OCI-LY1 (cell line): ENCODE results near the gene GNAI2.

Experiments used
- H2AFZ ChIP-seq: fragments of 200-600 bp; sonication (generic), shearing (Covaris generic); 2 replicates; pipeline ENCODE4 v1.6.0; 2014; ENCODE audit warnings: antibody characterized with exemption, mild to moderate bottlenecking, low read length
- H3F3A ChIP-seq: fragments of 200-600 bp; sonication (generic), shearing (Covaris generic); 2 replicates; pipeline ENCODE4 v1.6.0; 2014; ENCODE audit warnings: mild to moderate bottlenecking, antibody characterized with exemption, low read length, moderate library complexity; ENCODE audit not compliant: insufficient read depth
- H3K27ac ChIP-seq: fragments of 200-600 bp; sonication (generic); 2 replicates; pipeline ENCODE4 v1.5.1; 2014; ENCODE audit warnings: low read length, mixed run types, mild to moderate bottlenecking, low read depth; ENCODE audit not compliant: poor library complexity, severe bottlenecking
- H3K27me3 ChIP-seq: fragments of 200-600 bp; sonication (generic); 2 replicates; pipeline ENCODE4 v1.6.0; 2014; ENCODE audit warnings: antibody characterized with exemption, mild to moderate bottlenecking, low read length, moderate library complexity; ENCODE audit not compliant: insufficient read depth
- H3K36me3 ChIP-seq: fragments of 200-600 bp; sonication (generic); 2 replicates; pipeline ENCODE4 v1.6.1; 2014; ENCODE audit warnings: mild to moderate bottlenecking, antibody characterized with exemption, low read length, moderate library complexity, mixed read lengths; ENCODE audit not compliant: insufficient read depth
- H3K4me1 ChIP-seq: fragments of 200-600 bp; sonication (generic); 2 replicates; pipeline ENCODE4 v1.5.1; 2014; ENCODE audit warnings: mild to moderate bottlenecking, low read length, moderate library complexity; ENCODE audit not compliant: insufficient read depth, severe bottlenecking
- H3K4me2 ChIP-seq: fragments of 200-600 bp; sonication (generic), shearing (Covaris generic); 2 replicates; pipeline ENCODE4 v1.6.1; 2014; ENCODE audit warnings: low read length
- H3K4me3 ChIP-seq: fragments of 200-600 bp; sonication (generic); 2 replicates; pipeline ENCODE4 v1.5.1; 2014; ENCODE audit warnings: low read length, low read depth, mild to moderate bottlenecking, mixed read lengths; ENCODE audit not compliant: poor library complexity, severe bottlenecking
- H3K79me2 ChIP-seq: fragments of 200-600 bp; shearing (Covaris generic); 2 replicates; pipeline ENCODE4 v1.6.1; 2016; ENCODE audit warnings: mixed run types, low read length, mixed read lengths; ENCODE audit not compliant: insufficient read depth
- H3K9ac ChIP-seq: fragments of 200-600 bp; sonication (generic), shearing (Covaris generic); 2 replicates; pipeline ENCODE4 v1.6.1; 2014; ENCODE audit warnings: mild to moderate bottlenecking, low read length, mixed read lengths
- H3K9me2 ChIP-seq: fragments of 200-600 bp; sonication (generic), shearing (Covaris generic); 2 replicates; pipeline ENCODE4 v1.6.1; 2014; ENCODE audit warnings: low read depth, mild to moderate bottlenecking, low read length, mixed read lengths
- H3K9me3 ChIP-seq: fragments of 200-600 bp; shearing (Covaris generic); 2 replicates; pipeline ENCODE4 v1.6.1; 2014; ENCODE audit warnings: low read length, mixed read lengths
- H4K20me1 ChIP-seq: fragments of 200-600 bp; sonication (generic), shearing (Covaris generic); 2 replicates; pipeline ENCODE4 v1.6.0; 2016; ENCODE audit warnings: mild to moderate bottlenecking, low read length; ENCODE audit not compliant: insufficient read depth
- CTCF ChIP-seq: fragments of 200-600 bp; sonication (generic), shearing (Covaris generic); IDR thresholded peaks from 2 replicates; pipeline ENCODE4 v1.5.1; 2017; ENCODE audit warnings: mild to moderate bottlenecking, antibody characterized with exemption, low read length, moderate library complexity, mixed read lengths
- EZH2 ChIP-seq: fragments of 200-600 bp; sonication (generic), shearing (Covaris generic); IDR thresholded peaks from 2 replicates; pipeline ENCODE4 v1.8.0; 2017; ENCODE audit warnings: borderline replicate concordance, mixed run types, mild to moderate bottlenecking, antibody characterized with exemption, low read length, moderate library complexity, mixed read lengths

GNAI2 gene

GRCh38 chr3:50299929-50300680, 64.1 kb downstream of the GNAI2 start:
- Histone ChIP-seq H3F3A (no peaks in the 10 kb centered on the region), H3K9ac (peak overlapping the region; percentile 79), H3K27ac (peak overlapping the region; percentile 67), H3K9me2 (no peaks in the 10 kb centered on the region), H4K20me1 (no peaks in the 10 kb centered on the region), H3K4me3 (peak overlapping the region; percentile 93), H3K36me3 (no peaks in the 10 kb centered on the region), H3K4me2 (peak overlapping the region; percentile 91), H3K9me3 (no peaks in the 10 kb centered on the region), H3K79me2 (no peaks in the 10 kb centered on the region), H3K4me1 (peaks cover 21% of the 10 kb centered on the region), H3K27me3 (no peaks in the 10 kb centered on the region), H2AFZ (no peak overlapping the region)
- TF ChIP-seq CTCF (no peak), EZH2 (no peak)

- Histone ChIP-seq H3K79me2 (no peaks in the 10 kb centered on the region), H3K9me2 (no peaks in the 10 kb centered on the region), H3F3A (no peaks in the 10 kb centered on the region), H2AFZ (no peak overlapping the region), H3K27ac (peak overlapping the region; percentile 67), H3K27me3 (no peaks in the 10 kb centered on the region), H4K20me1 (no peaks in the 10 kb centered on the region), H3K36me3 (no peaks in the 10 kb centered on the region; the same call in 1 of the 2 replicates), H3K4me2 (peak overlapping the region; percentile 91), H3K9me3 (no peaks in the 10 kb centered on the region), H3K9ac (peak overlapping the region; percentile 79; the same call in 1 of the 2 replicates), H3K4me1 (peaks cover 21% of the 10 kb centered on the region), H3K4me3 (peak overlapping the region; percentile 93)
- TF ChIP-seq EZH2 (no peak), CTCF (no peak)
These were observed 64.8 kb downstream of the GNAI2 start for GRCh38 chr3:50300681-50301254.

- Histone ChIP-seq H3K27ac (no peak overlapping the region), H3K79me2 (no peaks in the 10 kb centered on the region), H3K27me3 (no peaks in the 10 kb centered on the region), H4K20me1 (no peaks in the 10 kb centered on the region), H3K4me1 (peaks cover 21% of the 10 kb centered on the region), H3K4me3 (no peak overlapping the region), H3K36me3 (no peaks in the 10 kb centered on the region; the same call in 1 of the 2 replicates), H3K9me3 (no peaks in the 10 kb centered on the region), H3F3A (no peaks in the 10 kb centered on the region), H2AFZ (no peak overlapping the region), H3K9me2 (no peaks in the 10 kb centered on the region), H3K4me2 (no peak overlapping the region), H3K9ac (no peak overlapping the region)
- TF ChIP-seq CTCF (no peak), EZH2 (no peak)
These were observed 66.3 kb downstream of the GNAI2 start for GRCh38 chr3:50302095-50303012.
